Measurements from ENCODE around the gene COL18A1.
"Not testable (repeated sequence)": the region's sequence is repeated elsewhere in the genome, so short reads cannot be mapped to it uniquely, and the experiment has no call there.

COL18A1 gene

DNA sequence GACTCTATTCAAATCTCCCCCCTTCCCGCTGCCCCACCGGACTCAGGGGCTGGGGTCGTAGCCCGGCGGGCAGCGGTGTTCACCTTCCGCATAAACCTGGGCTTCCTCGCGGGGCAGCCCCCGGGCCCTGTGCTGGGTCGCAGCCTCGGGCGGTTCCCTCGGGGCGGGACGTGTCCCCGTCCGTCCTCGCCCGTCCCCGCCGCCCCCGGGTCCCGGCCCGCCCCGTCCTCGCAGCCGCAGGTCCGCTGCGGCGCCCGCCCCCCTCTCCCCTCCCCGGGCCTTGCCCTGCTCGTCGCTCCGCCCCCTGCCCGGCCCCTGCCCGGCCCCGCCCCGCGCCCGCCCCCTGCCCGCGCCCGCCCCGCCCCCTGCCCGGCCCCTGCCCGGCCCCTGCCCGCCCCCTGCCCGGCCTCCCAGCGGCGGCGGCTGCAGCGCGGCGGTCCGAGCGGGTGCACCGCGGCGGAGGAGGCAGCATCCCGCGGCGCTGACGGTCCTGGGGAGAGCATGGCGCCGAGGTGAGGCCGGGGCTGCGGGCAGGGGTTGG is at the start of gene COL18A1:
Gene COL18A1 (plus strand): TSS at position 436 of the 541 bp plus-strand sequence. CDS start 66 bp downstream, at position 502.
- no peak for DNase-seq (ENCODE audit: low read depth)

DNA sequence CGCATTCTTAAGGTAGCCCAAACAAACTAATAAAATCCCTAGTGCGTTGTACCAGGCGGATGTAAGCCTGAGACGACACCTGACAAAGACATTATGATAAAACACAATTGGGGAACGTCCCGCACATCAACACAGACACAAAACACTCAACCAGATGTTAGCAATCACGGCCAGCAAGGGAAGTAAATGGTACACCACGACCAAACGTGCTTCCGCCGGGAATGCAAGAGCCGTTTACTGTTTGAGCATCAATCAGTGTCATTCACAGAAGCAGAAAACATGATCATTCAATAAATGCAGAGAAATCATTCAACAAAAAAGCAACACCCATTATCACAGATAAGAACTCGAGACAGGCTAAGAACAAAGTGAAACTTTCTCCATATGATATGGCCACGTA is 49.4 kb upstream of the COL18A1 start:
- no peak for DNase-seq (ENCODE audit: low read depth)

GRCh38 chr21:45356251-45356650 is 48.7 kb upstream of the COL18A1 start:
- no peak for DNase-seq (ENCODE audit: low read depth)

GRCh38 chr21:45356653-45357435 is 48.1 kb upstream of the COL18A1 start:
- DNase-seq (ENCODE audit: low read depth), result no peak

GRCh38 chr21:45357436-45358260 is 47.3 kb upstream of the COL18A1 start:
- DNase-seq (ENCODE audit: low read depth), result no peak

- no peak for DNase-seq (ENCODE audit: low read depth)
Observed at GRCh38 chr21:45358261-45358670, 46.7 kb upstream of the COL18A1 start.

- DNase-seq (ENCODE audit: low read depth), result no peak
Observed at GRCh38 chr21:45358711-45359310, 46.2 kb upstream of the COL18A1 start.

DNA sequence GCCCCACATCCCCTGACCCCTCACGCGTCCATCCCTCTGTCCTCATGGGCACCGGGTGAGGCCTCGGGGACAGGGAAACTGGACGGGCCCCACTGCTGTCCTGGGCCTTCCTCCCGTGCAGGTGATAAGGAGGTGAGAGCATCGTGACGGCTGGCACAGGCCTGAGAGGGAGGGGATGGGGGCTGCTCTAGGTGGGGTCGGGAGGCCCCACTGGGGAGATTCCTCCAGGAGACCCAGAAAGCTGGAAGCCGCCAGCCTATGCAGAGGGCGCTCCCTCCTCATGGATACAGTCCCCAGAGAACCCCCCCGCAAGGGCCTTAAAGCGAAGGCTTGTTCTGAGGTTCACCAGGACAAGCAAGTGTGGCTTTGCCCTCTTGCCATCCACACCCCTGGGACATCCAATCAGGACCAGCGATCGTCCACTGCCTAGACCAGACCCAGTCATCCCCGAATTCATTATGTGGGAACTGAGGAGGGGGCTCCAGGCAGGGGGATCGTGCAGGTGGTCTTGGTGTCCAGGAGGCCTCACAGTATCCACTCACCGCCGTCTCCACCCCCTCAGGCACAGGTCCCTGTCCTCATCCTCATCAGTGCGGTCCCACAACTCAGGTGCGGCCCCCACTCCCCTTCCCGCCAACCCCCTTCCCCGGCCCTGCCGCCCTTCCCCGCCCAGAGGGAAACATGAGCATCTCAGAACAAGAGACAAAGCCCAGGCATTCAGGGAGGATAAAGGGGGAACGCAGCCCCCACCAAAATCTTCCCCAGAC is 45.3 kb upstream of the COL18A1 start:
- no peak for DNase-seq (ENCODE audit: low read depth)

DNA sequence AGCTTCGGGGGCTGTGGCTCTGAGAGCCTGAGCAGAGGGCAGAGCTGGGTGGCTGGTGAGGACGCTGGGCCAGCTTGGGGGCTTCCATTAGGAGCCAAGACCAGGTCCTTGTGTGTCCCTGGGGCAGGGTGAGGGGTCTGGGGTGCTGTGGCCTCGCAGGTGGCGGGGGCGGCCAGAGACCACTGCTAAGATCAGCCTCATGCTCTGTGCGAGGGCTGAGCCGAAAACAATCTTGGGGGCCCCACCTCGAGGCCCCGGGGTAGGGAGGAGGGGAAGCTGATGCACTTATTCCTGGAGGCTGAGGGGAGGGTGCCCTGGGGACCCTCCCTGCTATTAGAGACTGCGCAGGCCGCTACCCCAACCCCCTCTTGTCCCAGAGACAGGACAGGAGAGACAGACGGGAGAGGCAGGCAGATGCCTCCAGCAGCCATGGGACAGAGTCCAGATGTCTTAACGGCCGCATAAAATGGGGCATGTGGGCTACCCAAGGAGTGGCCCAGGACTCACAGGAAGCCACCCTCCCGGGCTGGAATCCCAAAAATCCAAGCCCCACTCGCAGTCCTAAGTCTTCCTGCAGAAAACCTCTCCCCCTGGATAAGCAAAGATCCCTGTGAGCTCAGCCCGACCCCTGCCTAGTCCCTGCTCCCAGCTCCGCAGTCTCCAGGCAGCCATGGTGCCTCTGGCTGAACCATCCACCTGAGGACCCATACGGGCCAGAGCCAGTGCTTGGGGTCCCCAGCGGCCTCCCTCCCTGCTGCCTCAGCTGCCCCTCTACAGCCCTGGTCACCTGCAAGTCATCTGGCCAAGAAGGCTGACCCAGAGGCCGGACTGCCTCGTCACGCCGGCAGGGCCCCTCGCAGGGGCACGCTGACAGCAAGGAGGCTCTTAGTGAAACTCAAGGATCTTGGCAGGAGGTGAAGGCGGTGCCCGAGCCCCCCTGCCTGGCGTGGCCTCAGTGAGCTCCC is 43.6 kb upstream of the COL18A1 start:
- no peak for DNase-seq (ENCODE audit: low read depth)

DNA sequence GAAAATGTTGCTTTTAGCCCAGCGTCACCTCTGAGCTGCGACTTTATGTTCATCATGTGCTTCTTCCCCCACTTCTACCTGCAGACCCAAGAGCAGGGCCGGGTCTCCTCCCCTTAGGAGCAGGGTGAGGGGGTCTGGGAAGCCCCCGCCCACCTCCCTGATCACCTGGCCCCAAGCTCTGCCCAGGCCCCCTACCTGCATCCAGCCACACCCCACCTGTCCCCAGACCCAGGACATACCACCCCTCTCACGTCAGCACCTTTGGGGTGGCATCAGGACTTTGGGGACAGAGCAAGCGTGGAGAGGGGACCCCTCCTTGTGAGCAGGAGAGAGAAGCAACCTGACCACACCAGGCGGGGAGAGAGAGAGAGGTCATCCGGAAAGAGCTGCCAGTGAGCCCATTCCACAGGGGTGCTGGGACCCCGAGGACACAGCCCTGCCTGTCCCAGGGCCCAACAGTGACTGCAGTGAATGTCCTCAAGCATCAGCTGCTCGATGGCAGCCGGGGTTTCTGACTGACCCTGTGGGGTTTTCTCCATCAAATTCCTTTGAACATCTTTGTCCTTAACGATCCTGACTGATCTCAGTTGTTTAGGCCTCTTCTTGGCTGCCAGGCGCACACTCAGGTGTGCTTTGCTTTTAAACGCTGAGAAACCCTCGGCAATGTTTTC is 42.8 kb upstream of the COL18A1 start:
- no peak for DNase-seq (ENCODE audit: low read depth)

GRCh38 chr21:45362748-45363145 is 42.2 kb upstream of the COL18A1 start:
- DNase-seq (ENCODE audit: low read depth), result no peak

GRCh38 chr21:45363272-45363671 is 41.7 kb upstream of the COL18A1 start:
- not testable (repeated sequence) for DNase-seq (ENCODE audit: low read depth)

- DNase-seq (ENCODE audit: low read depth), result no peak
Observed at GRCh38 chr21:45363921-45364467, 41.0 kb upstream of the COL18A1 start.

DNA sequence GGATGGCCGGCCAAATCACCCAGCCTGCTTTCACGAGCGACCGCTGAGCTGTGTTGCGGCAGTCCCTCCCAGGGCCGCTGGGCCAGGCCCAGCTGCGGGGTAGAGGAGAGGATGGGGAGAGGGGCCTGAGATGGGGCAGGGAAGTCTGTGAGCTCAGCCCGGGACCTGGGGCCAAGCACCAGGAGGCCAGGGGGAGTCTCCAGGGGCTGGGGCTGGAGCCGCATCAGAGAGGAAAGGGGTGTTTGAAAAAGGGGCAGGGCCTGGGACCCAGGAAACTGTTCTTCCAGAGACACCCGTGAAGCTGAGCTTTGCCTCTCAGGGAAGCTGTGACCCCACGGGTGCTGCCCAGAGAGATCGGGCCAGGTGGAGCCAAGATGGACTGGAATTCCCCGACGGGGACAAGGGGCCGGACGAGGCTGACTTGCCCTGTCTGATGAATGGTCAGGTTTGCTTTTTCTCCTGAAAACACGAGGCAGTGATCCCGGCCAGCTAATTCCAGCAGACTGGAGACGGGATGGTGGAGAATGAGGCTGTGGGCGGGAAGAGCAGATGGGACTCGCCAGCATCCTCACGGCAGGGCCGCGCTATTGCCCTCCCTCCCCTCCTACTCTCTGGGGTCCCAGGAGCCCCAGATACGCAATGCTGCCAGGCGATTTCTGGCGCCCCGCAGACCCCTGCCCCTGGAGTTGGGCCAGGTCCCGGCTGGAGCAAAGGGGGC is 40.3 kb upstream of the COL18A1 start:
- DNase-seq (ENCODE audit: low read depth), result no peak

GRCh38 chr21:45365186-45365607 is 39.8 kb upstream of the COL18A1 start:
- DNase-seq (ENCODE audit: low read depth), result no peak

- no peak for DNase-seq (ENCODE audit: low read depth)
Observed at GRCh38 chr21:45365608-45366241, 39.2 kb upstream of the COL18A1 start.

DNA sequence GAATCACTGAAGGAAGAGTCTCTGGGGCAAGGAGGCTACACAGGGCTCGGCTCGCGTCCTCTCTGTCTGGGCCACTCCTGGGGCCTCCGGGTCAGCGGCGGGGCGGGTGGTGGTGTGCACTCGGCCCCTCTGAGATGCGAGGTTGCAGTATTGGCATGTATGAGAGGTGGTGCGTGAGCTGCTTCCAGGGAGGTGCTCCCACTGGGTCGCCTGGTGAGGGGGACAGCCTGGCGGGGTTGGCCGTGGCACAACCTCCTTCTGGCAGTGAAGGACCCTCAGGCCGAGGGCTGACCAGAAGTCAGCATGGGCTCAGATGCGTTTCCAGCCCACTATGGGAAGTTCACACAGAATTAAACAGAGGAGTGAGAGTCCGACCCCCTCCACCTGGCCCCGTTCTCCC is 38.5 kb upstream of the COL18A1 start:
- DNase-seq (ENCODE audit: low read depth), result no peak

DNA sequence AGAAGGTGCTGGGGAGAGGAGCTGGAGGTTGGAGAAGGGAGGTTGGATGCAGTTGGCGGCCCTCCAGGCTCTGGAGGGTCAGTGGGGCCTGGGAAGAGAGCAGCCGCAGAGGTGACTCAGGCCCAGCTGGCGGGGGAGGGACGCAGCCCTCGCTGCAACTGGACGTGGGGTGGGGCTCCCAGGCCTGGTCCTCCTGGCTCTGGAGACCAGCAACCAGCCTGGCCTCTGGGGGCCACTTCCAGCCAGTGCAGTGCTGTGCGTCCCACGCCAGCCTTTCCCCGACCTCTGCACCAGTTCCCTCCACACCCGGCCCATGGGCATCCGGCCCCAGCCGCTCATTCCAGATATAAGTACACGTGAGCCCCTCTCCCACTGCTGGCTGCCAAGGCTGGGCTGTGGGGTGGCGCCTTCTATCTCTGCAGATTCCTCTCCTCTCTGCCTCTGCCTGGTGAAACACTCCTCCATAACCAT is 38.0 kb upstream of the COL18A1 start:
- DNase-seq (ENCODE audit: low read depth), result no peak
